ENCODE data around the gene CASP2.

DNA sequence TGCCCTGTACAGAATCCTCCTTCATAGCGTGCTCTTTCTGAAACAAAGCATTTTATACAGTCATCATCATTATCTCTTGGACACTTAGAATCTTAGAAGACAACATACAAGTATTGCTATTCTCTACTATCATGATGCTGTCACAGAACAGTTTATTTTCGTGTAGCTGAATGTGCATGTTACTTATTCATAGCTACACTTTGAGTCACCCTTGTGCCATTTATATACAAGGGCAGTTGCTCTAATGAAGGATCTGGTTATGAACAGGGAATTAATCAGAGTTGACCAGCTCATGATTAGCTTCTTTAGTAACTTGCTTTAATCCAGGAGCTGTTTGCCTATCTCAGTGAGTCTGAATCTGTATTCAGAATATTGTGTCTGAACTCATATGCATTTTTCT lies 11.2 kb downstream of the CASP2 start:
- no peak for TF ChIP-seq POLR2A (IDR thresholded peaks at IDR 0.05)
- TF ChIP-seq, protein P1, sequence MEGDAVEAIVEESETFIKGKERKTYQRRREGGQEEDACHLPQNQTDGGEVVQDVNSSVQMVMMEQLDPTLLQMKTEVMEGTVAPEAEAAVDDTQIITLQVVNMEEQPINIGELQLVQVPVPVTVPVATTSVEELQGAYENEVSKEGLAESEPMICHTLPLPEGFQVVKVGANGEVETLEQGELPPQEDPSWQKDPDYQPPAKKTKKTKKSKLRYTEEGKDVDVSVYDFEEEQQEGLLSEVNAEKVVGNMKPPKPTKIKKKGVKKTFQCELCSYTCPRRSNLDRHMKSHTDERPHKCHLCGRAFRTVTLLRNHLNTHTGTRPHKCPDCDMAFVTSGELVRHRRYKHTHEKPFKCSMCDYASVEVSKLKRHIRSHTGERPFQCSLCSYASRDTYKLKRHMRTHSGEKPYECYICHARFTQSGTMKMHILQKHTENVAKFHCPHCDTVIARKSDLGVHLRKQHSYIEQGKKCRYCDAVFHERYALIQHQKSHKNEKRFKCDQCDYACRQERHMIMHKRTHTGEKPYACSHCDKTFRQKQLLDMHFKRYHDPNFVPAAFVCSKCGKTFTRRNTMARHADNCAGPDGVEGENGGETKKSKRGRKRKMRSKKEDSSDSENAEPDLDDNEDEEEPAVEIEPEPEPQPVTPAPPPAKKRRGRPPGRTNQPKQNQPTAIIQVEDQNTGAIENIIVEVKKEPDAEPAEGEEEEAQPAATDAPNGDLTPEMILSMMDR (IDR thresholded peaks at IDR 0.05 in 4 of 5, conservative IDR thresholded peaks at IDR 0.05 in 1 of 5) = no peak

Data from gastrocnemius medialis (tissue), 4 donors.